CD14-positive monocyte (primary cell): Measurements from ENCODE around the gene SSBP3. TPM values are rescaled to one million over a fixed set of nuclear protein-coding genes. Genes with fewer than 3 reads are reported as not detected.

Experiments
- DNase-seq, 3 donors: peaks; one replicate each; pipeline ENCODE4 v3.0.0-alpha.2; 2011 to 2022
- H2AFZ ChIP-seq: 2 replicates; pipeline ENCODE4 v1.6.0; 2012; ENCODE audit warnings: mild to moderate bottlenecking, low read depth, low read length, inconsistent platforms; ENCODE audit not compliant: insufficient read depth, poor library complexity, severe bottlenecking
- H3K27ac ChIP-seq, 2 donors: 1 replicate in 1 of 2; 2 replicates in 1 of 2; pipeline ENCODE4 v1.5.1; 2012 to 2013; ENCODE audit warnings: low read length in 2 of 2, control low read depth in 1 of 2, inconsistent platforms in 1 of 2, low read depth in 1 of 2, mild to moderate bottlenecking in 1 of 2
- H3K27me3 ChIP-seq, 2 donors: one replicate each; pipeline versions ENCODE4 v1.6.0 to v1.6.1; 2011 to 2013; ENCODE audit warnings: low read length in 2 of 2; ENCODE audit not compliant: control insufficient read depth in 2 of 2, insufficient read depth in 2 of 2
- H3K36me3 ChIP-seq, 2 donors: replicated peaks in 1 of 2; 1 replicate in 1 of 2; 2 replicates in 1 of 2; pipeline versions ENCODE4 v1.5.1 to v1.6.1; 2012 to 2013; ENCODE audit warnings: low read length in 2 of 2, control low read depth in 1 of 2, inconsistent platforms in 1 of 2, mild to moderate bottlenecking in 1 of 2; ENCODE audit not compliant: insufficient read depth in 2 of 2, control insufficient read depth in 1 of 2
- H3K4me1 ChIP-seq, 2 donors: 1 replicate in 1 of 2; 2 replicates in 1 of 2; pipeline versions ENCODE4 v1.5.1 to v1.6.1; 2012 to 2013; ENCODE audit warnings: low read length in 2 of 2, control low read depth in 1 of 2, inconsistent platforms in 1 of 2, mild to moderate bottlenecking in 1 of 2, moderate library complexity in 1 of 2; ENCODE audit not compliant: insufficient read depth in 2 of 2, control insufficient read depth in 1 of 2
- H3K4me2 ChIP-seq: replicated peaks from 2 replicates; pipeline ENCODE3; 2012; ENCODE audit warnings: low read length, moderate library complexity, mild to moderate bottlenecking; ENCODE audit not compliant: poor library complexity, severe bottlenecking; ENCODE audit errors: extremely low read depth
- H3K4me3 ChIP-seq, 3 experiments: fragments of 200-600 bp in 1 of 3; sonication (generic) in 1 of 3; replicated peaks in 1 of 3; 1 replicate in 2 of 3; 2 replicates in 1 of 3; pipeline ENCODE4 v1.5.1; 2011 to 2013; ENCODE audit warnings: low read length in 3 of 3, mild to moderate bottlenecking in 3 of 3, control low read depth in 2 of 3, low read depth in 2 of 3, inconsistent platforms in 1 of 3, moderate library complexity in 1 of 3
- H3K79me2 ChIP-seq: 2 replicates; pipeline ENCODE4 v1.6.0; 2012; ENCODE audit warnings: mild to moderate bottlenecking, control low read depth, inconsistent platforms, low read length, moderate library complexity; ENCODE audit not compliant: insufficient read depth
- H3K9ac ChIP-seq: 2 replicates; pipeline ENCODE4 v1.6.0; 2017; ENCODE audit warnings: low read length, mild to moderate bottlenecking; ENCODE audit not compliant: insufficient read depth, poor library complexity, severe bottlenecking
- H3K9me3 ChIP-seq, 2 donors: replicated peaks in 1 of 2; 1 replicate in 1 of 2; 2 replicates in 1 of 2; pipeline versions ENCODE4 v1.5.1 to v1.6.1; 2012 to 2013; ENCODE audit warnings: low read length in 2 of 2, control low read depth in 1 of 2; ENCODE audit not compliant: control insufficient read depth in 1 of 2, insufficient read depth in 1 of 2
- H4K20me1 ChIP-seq: 2 replicates; pipeline ENCODE4 v1.6.0; 2012; ENCODE audit warnings: mild to moderate bottlenecking, low read length, control low read depth, moderate library complexity; ENCODE audit not compliant: insufficient read depth
- H3K27ac Mint-ChIP-seq, 7 donors: one replicate each; pipeline ENCODE4 v1.8.0; 2020; ENCODE audit warnings: mild to moderate bottlenecking in 7 of 7, mixed read lengths in 7 of 7, moderate library complexity in 6 of 7, inconsistent platforms in 2 of 7
- H3K27me3 Mint-ChIP-seq, 3 donors: one replicate each; pipeline ENCODE4 v1.8.0; 2021 to 2022; ENCODE audit warnings: low read depth in 3 of 3, mild to moderate bottlenecking in 3 of 3, mixed read lengths in 3 of 3, moderate library complexity in 3 of 3, inconsistent platforms in 1 of 3
- H3K36me3 Mint-ChIP-seq, 2 donors: one replicate each; pipeline ENCODE4 v1.8.0; 2020; ENCODE audit warnings: mixed read lengths in 2 of 2, inconsistent platforms in 1 of 2, mild to moderate bottlenecking in 1 of 2
- H3K4me1 Mint-ChIP-seq: one replicate; pipeline ENCODE4 v1.8.0; 2020; ENCODE audit warnings: mild to moderate bottlenecking, mixed read lengths
- H3K4me3 Mint-ChIP-seq, 2 donors: one replicate each; pipeline ENCODE4 v1.8.0; 2020; ENCODE audit warnings: mild to moderate bottlenecking in 2 of 2, mixed read lengths in 2 of 2, moderate library complexity in 1 of 2
- H3K9me3 Mint-ChIP-seq, 7 donors: one replicate each; pipeline ENCODE4 v1.8.0; 2020 to 2022; ENCODE audit warnings: mixed read lengths in 7 of 7, mild to moderate bottlenecking in 6 of 7, moderate library complexity in 6 of 7, inconsistent platforms in 2 of 7
- CTCF ChIP-seq: fragments of 200-600 bp; IDR thresholded peaks from one replicate; pipeline ENCODE4 v1.8.0; 2022; ENCODE audit warnings: antibody characterized with exemption, mild to moderate bottlenecking
- WGBS: methylation state at CpG from one replicate; pipeline ENCODE4 v1.1.5; 2013; ENCODE audit warnings: missing lambda C conversion rate; ENCODE audit not compliant: insufficient coverage; 5-methylcytosine and 5-hydroxymethylcytosine counted together
- intact Hi-C, 2 donors: fragments of 100-400 bp; cut with micrococcal nuclease; formaldehyde crosslinking; loops; one replicate each; pipeline versions ENCODE4 v1.15.0 to v1.15.1; 2023
- polyA plus RNA-seq, 3 donors: library from polyadenylated mRNA; depleted of rRNA in 1 of 3; unstranded in 2 of 3; stranded (reverse) in 1 of 3; fragments of 300-500 nt in 2 of 3; fragments of >200 nt in 1 of 3; fragmentation: Illumina TruSeq in 2 of 3; gene quantifications; 1 replicate in 2 of 3; 2 replicates in 1 of 3; pipeline ENCODE4 v1.2.3, GENCODE V29; 2012 to 2021

Gene SSBP3
- polyA plus RNA-seq, 3 donors: 4.1 to 30.7 (median 4.3) TPM

GRCh38 chr1:54365398-54365797, 40.8 kb downstream of the SSBP3 start:
- no peak overlapping the region for H3K9ac ChIP-seq
- H3K79me2 ChIP-seq: no peaks in the 10 kb centered on the region
- no peaks in the 10 kb centered on the region for H3K4me1 Mint-ChIP-seq

GRCh38 chr1:54364995-54365394, 41.2 kb downstream of the SSBP3 start:
- Histone ChIP-seq H3K4me2 (no peak overlapping the region), H3K9me3 (no peaks in the 10 kb centered on the region), H3K27ac (no peak overlapping the region), H4K20me1 (peaks cover 60% of the 10 kb centered on the region), H3K4me1 (no peaks in the 10 kb centered on the region), H3K79me2 (no peaks in the 10 kb centered on the region), H3K4me3 (no peak overlapping the region), H3K9ac (no peak overlapping the region), H2AFZ (no peak overlapping the region), H3K36me3 (peaks cover 0 to 8% of the 10 kb centered on the region in 2 donors), H3K27me3 (no peaks in the 10 kb centered on the region)
- Mint-ChIP-seq H3K27ac (no peak overlapping the region), H3K27me3 (peaks cover 0 to 3% (median 0%) of the 10 kb centered on the region in 3 donors), H3K36me3 (peaks cover 7 to 21% of the 10 kb centered on the region in 2 donors), H3K4me3 (no peak overlapping the region), H3K9me3 (no peaks in the 10 kb centered on the region), H3K4me1 (peaks cover 2% of the 10 kb centered on the region)
- no peak for DNase-seq
- WGBS: 78% methylated on average over 9 of the region's 10 CpGs
- intact Hi-C loops: no loop called here
- TF ChIP-seq CTCF: no peak

More at GRCh38 chr1:54365398-54365797, 40.8 kb downstream of the SSBP3 start:
- 95% methylated on average over 7 of the region's 7 CpGs for WGBS
- Histone ChIP-seq H3K4me1 (no peaks in the 10 kb centered on the region), H3K4me2 (no peak overlapping the region), H3K27me3 (no peaks in the 10 kb centered on the region), H3K36me3 (peaks cover 0 to 12% of the 10 kb centered on the region in 2 donors), H3K9me3 (no peaks in the 10 kb centered on the region), H3K27ac (no peak overlapping the region), H3K4me3 (no peak overlapping the region), H4K20me1 (peaks cover 57% of the 10 kb centered on the region), H2AFZ (no peak overlapping the region)
- peaks cover 0 to 3% (median 0%) of the 10 kb centered on the region in 3 donors for H3K27me3 Mint-ChIP-seq
- peaks cover 10 to 25% of the 10 kb centered on the region in 2 donors for H3K36me3 Mint-ChIP-seq
- DNase-seq: no peak
- H3K27ac Mint-ChIP-seq: no peak overlapping the region
- intact Hi-C loops: no loop called here
- no peak overlapping the region for H3K4me3 Mint-ChIP-seq
- no peaks in the 10 kb centered on the region for H3K9me3 Mint-ChIP-seq
- no peak for TF ChIP-seq CTCF
